Endothelial cell of umbilical vein (primary cell): ENCODE measurements around the gene PEAR1.

ENCODE experiments used
- EZH2 ChIP-seq: IDR thresholded peaks from 2 replicates; pipeline ENCODE4 v1.6.1; 2012; ENCODE audit warnings: borderline replicate concordance, low read depth, mild to moderate bottlenecking, moderate library complexity, low read length, inconsistent platforms; ENCODE audit not compliant: severe bottlenecking
- GATA2 ChIP-seq: IDR thresholded peaks from 2 replicates; pipeline ENCODE4 v1.7.0; 2011; ENCODE audit warnings: low read depth, mild to moderate bottlenecking, moderate library complexity, mixed read lengths, low read length; ENCODE audit not compliant: insufficient read length, insufficient read depth
- JUN ChIP-seq: IDR thresholded peaks from 2 replicates; pipeline ENCODE4 v1.6.1; 2011; ENCODE audit warnings: borderline replicate concordance, low read depth; ENCODE audit not compliant: insufficient read length, insufficient read depth
- MYC ChIP-seq: IDR thresholded peaks from one replicate; pipeline ENCODE4 v1.6.1; 2011; ENCODE audit warnings: mild to moderate bottlenecking, low read depth, low read length
- POLR2A ChIP-seq: IDR thresholded peaks from 2 replicates; pipeline ENCODE4 v1.6.1; 2012; ENCODE audit warnings: low read depth, mild to moderate bottlenecking, control low read depth, low read length
- POLR2AphosphoS5 ChIP-seq: IDR thresholded peaks from 2 replicates; pipeline ENCODE4 v1.6.1; 2012; ENCODE audit warnings: low read depth, mild to moderate bottlenecking, control low read depth, low read length, moderate library complexity; ENCODE audit not compliant: insufficient read depth
- TF ChIP-seq, protein P1 (sequence below), 2 donors: IDR thresholded peaks; 1 replicate in 1 of 2; 2 replicates in 1 of 2; pipeline ENCODE4 v1.5.1; 2011; ENCODE audit warnings: low read length in 2 of 2, mild to moderate bottlenecking in 2 of 2, moderate library complexity in 2 of 2, control low read depth in 1 of 2, inconsistent platforms in 1 of 2, low read depth in 1 of 2; ENCODE audit not compliant: insufficient read depth in 1 of 2; ENCODE audit errors: extremely low read depth in 1 of 2
- TF ChIP-seq, protein P2 (sequence below): IDR thresholded peaks from 2 replicates; pipeline ENCODE4 v1.6.1; 2011; ENCODE audit not compliant: insufficient read depth, insufficient read length

DNA sequence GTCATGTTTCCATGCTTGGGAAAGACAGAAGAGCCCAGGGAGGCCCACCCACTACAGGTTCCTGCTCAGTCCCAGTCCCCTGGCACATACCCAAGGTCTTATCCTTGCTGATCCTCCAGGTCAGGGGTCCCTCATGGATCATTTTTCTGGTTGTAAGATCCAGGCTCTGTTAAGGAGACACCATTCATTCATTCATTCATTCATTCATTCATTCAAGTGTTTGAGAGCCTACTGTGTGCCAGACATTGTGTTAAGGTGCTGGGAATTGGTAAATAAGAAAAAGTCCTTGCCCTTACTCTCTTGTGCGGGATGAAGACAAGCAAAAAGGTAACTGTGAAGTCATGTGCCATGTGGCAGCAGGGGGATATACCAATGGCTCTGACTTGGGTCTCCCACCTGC is 50.8 kb downstream of the PEAR1 start:
- TF ChIP-seq, protein P1, sequence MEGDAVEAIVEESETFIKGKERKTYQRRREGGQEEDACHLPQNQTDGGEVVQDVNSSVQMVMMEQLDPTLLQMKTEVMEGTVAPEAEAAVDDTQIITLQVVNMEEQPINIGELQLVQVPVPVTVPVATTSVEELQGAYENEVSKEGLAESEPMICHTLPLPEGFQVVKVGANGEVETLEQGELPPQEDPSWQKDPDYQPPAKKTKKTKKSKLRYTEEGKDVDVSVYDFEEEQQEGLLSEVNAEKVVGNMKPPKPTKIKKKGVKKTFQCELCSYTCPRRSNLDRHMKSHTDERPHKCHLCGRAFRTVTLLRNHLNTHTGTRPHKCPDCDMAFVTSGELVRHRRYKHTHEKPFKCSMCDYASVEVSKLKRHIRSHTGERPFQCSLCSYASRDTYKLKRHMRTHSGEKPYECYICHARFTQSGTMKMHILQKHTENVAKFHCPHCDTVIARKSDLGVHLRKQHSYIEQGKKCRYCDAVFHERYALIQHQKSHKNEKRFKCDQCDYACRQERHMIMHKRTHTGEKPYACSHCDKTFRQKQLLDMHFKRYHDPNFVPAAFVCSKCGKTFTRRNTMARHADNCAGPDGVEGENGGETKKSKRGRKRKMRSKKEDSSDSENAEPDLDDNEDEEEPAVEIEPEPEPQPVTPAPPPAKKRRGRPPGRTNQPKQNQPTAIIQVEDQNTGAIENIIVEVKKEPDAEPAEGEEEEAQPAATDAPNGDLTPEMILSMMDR (IDR thresholded peaks at IDR 0.05; ENCODE audit: extremely low read depth in 1 of 2, insufficient read depth in 1 of 2, low read depth in 1 of 2, low read length in 2 of 2): no peak
- no peak for TF ChIP-seq POLR2AphosphoS5
- TF ChIP-seq EZH2: no peak
- TF ChIP-seq POLR2A: no peak
- TF ChIP-seq GATA2: no peak
- no peak for TF ChIP-seq MYC
- TF ChIP-seq, protein P2, sequence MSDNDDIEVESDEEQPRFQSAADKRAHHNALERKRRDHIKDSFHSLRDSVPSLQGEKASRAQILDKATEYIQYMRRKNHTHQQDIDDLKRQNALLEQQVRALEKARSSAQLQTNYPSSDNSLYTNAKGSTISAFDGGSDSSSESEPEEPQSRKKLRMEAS: no peak
- no peak for TF ChIP-seq JUN
